Right atrium auricular region (tissue), 2 donors: ENCODE measurements around the gene DNAJC17. TPM values are rescaled to one million over a fixed set of nuclear protein-coding genes. Genes with fewer than 3 reads are reported as not detected.
A peak's percentile ranks its signal among the peaks of the same experiment; 100 is the strongest.

ENCODE experiments used
- DNase-seq: peaks from one replicate; pipeline ENCODE4 v3.0.0-alpha.2; 2019; ENCODE audit warnings: low spot score
- H3K27ac ChIP-seq, 2 donors: fragments of 200-600 bp; sonication (generic); 1 replicate in 1 of 2; 2 replicates in 1 of 2; pipeline ENCODE4 v1.5.1; 2016 to 2019
- H3K27me3 ChIP-seq, 2 donors: fragments of 200-600 bp; sonication (generic); one replicate each; pipeline versions ENCODE4 v1.5.1 to v1.6.0; 2017 to 2019
- H3K36me3 ChIP-seq: fragments of 200-600 bp; sonication (generic); one replicate; pipeline ENCODE4 v1.5.1; 2016
- H3K4me1 ChIP-seq, 2 donors: fragments of 200-600 bp; sonication (generic); one replicate each; pipeline versions ENCODE4 v1.5.1 to v1.6.0; 2017 to 2019
- H3K4me3 ChIP-seq, 2 donors: fragments of 200-600 bp; sonication (generic); 1 replicate in 1 of 2; 2 replicates in 1 of 2; pipeline ENCODE4 v1.5.1; 2017 to 2019; ENCODE audit warnings: mild to moderate bottlenecking in 1 of 2, moderate library complexity in 1 of 2
- H3K9me3 ChIP-seq, 2 donors: fragments of 200-600 bp; sonication (generic); one replicate each; pipeline ENCODE4 v1.5.1; 2019
- total RNA-seq, 2 donors: library from RNA; depleted of rRNA; stranded (reverse); fragments of >200 nt; gene quantifications; one replicate each; pipeline ENCODE4 v1.1.0, GENCODE V29; 2016
- TF ChIP-seq, protein P1 (sequence below), 2 donors: fragments of 200-600 bp; sonication (generic); IDR thresholded peaks; one replicate each; pipeline ENCODE4 v1.5.1; 2019; ENCODE audit warnings: antibody characterized with exemption in 2 of 2

DNAJC17 gene
- total RNA-seq, 2 donors from 2014 or later, result 11.6 to 15.7 TPM

DNA sequence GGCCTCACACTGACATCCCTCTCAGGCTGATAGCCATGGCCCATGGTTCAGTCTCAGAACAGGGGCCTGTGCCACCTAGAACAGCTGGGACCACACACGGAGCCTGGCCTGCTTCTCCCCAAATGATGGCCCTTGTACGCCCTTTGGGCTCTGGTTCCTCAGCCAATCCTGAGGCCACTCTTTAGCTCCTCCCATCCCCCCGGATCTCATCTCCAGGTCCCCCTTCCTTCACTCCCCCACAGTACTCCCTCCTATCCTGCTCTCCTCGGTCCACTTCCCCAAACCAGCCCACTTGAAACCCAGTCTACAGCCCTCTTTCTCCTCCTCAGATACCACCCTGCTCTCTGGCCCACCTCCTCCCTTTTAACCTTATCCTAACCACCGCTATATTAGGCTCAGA is 18.2 kb downstream of the DNAJC17 start:
- DNase-seq, result no peak
- no peak overlapping the region for H3K27ac ChIP-seq

DNA sequence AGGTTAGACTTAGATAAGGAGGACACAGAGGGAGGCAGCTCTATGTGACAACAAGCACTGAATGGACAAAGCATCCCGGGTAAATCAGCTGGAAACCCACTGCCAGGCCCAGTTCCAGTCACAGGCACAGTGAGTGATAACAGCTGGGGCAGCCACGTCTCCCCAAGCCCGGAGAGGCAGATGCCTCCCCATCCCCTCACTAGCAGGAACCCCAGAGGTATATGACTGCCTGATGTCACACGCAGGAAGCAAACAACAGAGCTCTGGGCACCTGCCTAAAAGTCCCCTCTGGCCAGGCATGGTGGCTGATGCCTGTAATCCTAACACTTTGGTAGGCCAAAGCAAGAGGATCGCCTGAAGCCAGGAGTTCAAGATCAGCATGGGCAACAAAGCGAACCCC is 19.3 kb downstream of the DNAJC17 start:
- no peak for DNase-seq
- TF ChIP-seq, protein P1, sequence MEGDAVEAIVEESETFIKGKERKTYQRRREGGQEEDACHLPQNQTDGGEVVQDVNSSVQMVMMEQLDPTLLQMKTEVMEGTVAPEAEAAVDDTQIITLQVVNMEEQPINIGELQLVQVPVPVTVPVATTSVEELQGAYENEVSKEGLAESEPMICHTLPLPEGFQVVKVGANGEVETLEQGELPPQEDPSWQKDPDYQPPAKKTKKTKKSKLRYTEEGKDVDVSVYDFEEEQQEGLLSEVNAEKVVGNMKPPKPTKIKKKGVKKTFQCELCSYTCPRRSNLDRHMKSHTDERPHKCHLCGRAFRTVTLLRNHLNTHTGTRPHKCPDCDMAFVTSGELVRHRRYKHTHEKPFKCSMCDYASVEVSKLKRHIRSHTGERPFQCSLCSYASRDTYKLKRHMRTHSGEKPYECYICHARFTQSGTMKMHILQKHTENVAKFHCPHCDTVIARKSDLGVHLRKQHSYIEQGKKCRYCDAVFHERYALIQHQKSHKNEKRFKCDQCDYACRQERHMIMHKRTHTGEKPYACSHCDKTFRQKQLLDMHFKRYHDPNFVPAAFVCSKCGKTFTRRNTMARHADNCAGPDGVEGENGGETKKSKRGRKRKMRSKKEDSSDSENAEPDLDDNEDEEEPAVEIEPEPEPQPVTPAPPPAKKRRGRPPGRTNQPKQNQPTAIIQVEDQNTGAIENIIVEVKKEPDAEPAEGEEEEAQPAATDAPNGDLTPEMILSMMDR (IDR thresholded peaks at IDR 0.05), result no peak
- H3K27ac ChIP-seq, result no peak overlapping the region
- H3K9me3 ChIP-seq, result no peaks in the 10 kb centered on the region
- H3K27me3 ChIP-seq, result no peaks in the 10 kb centered on the region
- H3K4me3 ChIP-seq, result no peak overlapping the region
- no peaks in the 10 kb centered on the region for H3K36me3 ChIP-seq
- peaks cover 0 to 11% of the 10 kb centered on the region in 2 donors for H3K4me1 ChIP-seq

More for the DNA sequence above, 18.2 kb downstream of the DNAJC17 start:
- Histone ChIP-seq H3K36me3 (no peaks in the 10 kb centered on the region), H3K27me3 (no peaks in the 10 kb centered on the region), H3K4me3 (no peak overlapping the region), H3K9me3 (no peaks in the 10 kb centered on the region), H3K4me1 (peaks cover 0 to 11% of the 10 kb centered on the region in 2 donors)
- TF ChIP-seq, protein P1 (IDR thresholded peaks at IDR 0.05), result no peak

DNA sequence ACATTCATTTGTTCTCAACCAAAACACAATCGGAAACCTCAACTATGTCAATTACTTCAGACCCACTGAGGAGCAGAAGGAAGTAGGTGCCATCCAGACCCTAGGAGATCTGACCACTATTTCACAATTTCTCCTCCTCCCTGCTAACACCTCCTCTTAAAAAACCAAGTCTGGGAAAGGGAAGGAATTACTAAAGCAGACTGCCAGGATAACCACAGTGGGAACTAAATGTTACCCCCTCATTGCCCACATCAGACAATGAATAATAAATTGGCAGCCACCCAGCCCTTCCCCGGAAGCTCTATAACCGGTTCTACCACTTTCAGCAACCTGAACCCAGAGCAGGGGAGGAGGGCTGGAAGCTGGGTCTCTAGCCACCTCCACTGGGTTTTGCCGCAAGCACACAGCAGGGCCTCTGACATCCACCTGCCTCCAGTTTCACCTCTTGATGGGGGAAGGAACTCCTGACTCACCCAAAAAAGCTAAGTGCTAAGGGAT is 19.9 kb downstream of the DNAJC17 start:
- Histone ChIP-seq H3K27ac (no peak overlapping the region), H3K4me3 (no peak overlapping the region), H3K36me3 (no peaks in the 10 kb centered on the region), H3K27me3 (no peaks in the 10 kb centered on the region), H3K4me1 (peaks cover 0 to 11% of the 10 kb centered on the region in 2 donors), H3K9me3 (no peaks in the 10 kb centered on the region)
- TF ChIP-seq, protein P1 (IDR thresholded peaks at IDR 0.05), result no peak
- DNase-seq, result no peak

DNA sequence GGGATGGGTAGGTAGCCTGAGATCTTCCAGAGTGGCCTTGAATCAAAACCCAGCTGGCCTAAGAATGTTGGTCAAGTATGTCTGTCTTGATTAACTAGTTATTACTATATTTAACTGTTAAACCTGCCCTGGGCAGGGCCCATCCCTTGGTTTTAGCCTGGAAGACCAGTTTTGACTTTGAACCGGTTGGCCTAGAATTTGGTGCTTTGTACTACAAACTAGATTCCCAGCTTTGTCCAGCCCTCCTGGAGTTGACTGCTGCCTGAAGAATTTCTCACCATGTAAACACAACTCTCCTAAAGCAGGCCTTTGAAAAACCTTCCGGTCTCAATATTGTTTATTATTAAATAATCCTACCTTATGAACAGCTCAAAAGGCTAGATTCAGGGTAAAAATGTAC is 21.5 kb downstream of the DNAJC17 start:
- TF ChIP-seq, protein P1 (IDR thresholded peaks at IDR 0.05), result no peak
- Histone ChIP-seq H3K9me3 (no peaks in the 10 kb centered on the region), H3K4me1 (peaks cover 0 to 11% of the 10 kb centered on the region in 2 donors), H3K27me3 (no peaks in the 10 kb centered on the region), H3K4me3 (no peak overlapping the region), H3K36me3 (no peaks in the 10 kb centered on the region), H3K27ac (no peak overlapping the region)
- no peak for DNase-seq

DNA sequence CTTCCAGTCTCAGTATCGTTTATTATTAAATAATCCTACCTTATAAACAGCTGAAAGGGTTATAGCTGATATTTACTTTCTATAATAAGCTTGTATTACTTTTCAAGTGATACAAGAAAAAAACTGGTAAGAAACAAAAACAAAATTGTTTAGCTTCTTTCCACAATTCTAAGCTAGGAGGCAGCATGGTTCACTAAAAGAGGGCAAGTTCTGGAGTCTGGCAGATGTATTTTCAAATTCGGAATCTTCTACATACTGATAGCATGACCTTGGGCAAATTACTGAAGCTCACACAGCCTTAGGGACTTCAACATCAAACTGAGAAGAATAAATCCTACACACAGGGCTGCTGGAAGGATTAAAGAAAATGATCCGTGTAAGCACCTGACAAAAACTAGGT is 22.1 kb downstream of the DNAJC17 start:
- TF ChIP-seq, protein P1 (IDR thresholded peaks at IDR 0.05), result no peak
- no peak for DNase-seq
- no peak overlapping the region for H3K27ac ChIP-seq

DNA sequence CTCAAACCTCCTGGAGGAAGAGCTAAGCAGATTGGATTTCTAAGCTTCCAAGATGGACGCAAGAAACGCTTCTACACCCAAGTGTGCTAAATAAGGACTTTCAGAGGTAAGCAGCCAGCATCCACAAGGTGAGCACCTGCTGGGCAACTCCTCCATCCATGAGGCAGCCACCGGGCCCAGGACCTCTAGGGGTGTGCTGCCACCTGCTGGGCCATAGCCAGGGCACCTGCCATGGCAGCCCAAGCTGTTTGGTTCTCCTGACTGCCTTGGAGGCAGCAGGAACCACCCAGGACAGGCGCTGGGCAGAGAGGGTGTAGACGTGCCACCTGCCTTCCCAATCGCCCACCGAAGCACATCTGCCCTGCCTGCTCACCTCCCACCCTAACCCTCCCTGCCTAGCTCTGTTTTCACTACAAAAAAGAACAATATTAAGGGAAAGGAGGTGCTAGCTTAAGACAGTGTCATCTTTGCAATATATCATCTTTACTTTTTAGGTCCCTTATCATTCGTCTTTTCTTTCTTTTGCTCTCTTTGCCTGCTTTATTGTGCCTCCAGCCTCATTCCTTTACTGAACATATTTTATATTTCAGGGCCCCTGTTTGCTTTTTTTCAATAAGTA is 24.6 kb downstream of the DNAJC17 start:
- no peak for DNase-seq
- Histone ChIP-seq H3K27me3 (no peaks in the 10 kb centered on the region), H3K9me3 (no peaks in the 10 kb centered on the region), H3K36me3 (peaks cover 25% of the 10 kb centered on the region), H3K27ac (no peak overlapping the region), H3K4me3 (no peak overlapping the region), H3K4me1 (peaks cover 0 to 11% of the 10 kb centered on the region in 2 donors)
- TF ChIP-seq, protein P1 (IDR thresholded peaks at IDR 0.05), result peak in 1 of 2 donors; percentile 45

More for the DNA sequence above, 22.1 kb downstream of the DNAJC17 start:
- no peaks in the 10 kb centered on the region for H3K27me3 ChIP-seq
- no peak overlapping the region for H3K4me3 ChIP-seq
- peaks cover 0 to 11% of the 10 kb centered on the region in 2 donors for H3K4me1 ChIP-seq
- H3K9me3 ChIP-seq, result no peaks in the 10 kb centered on the region
- H3K36me3 ChIP-seq, result peaks cover under 1% of the 10 kb centered on the region
